Activated CD4-positive, CD25-positive, alpha-beta regulatory T cell treated with anti-CD3 and anti-CD28 coated beads, Interleukin-2, amount 50 U/mL, for 72 hours (primary cell): ENCODE results near the gene DAB2.

ENCODE experiments used
- DNase-seq: peaks from one replicate; pipeline ENCODE4 v3.0.0; 2021

The DAB2 gene

GRCh38 chr5:39447059-39447458, 22.3 kb upstream of the DAB2 start:
- no peak for DNase-seq

GRCh38 chr5:39446231-39446630, 21.5 kb upstream of the DAB2 start:
- no peak for DNase-seq

GRCh38 chr5:39443911-39444310, 19.1 kb upstream of the DAB2 start:
- DNase-seq = no peak

GRCh38 chr5:39442991-39443390, 18.2 kb upstream of the DAB2 start:
- DNase-seq = no peak

- DNase-seq = no peak
Observed at GRCh38 chr5:39441838-39442237, 17.1 kb upstream of the DAB2 start.

GRCh38 chr5:39440958-39441624, 16.3 kb upstream of the DAB2 start:
- DNase-seq = no peak

GRCh38 chr5:39440192-39440957, 15.6 kb upstream of the DAB2 start:
- DNase-seq = no peak

- DNase-seq = no peak
Observed at GRCh38 chr5:39439582-39440162, 14.9 kb upstream of the DAB2 start.

- DNase-seq = no peak
Observed at GRCh38 chr5:39437467-39437866, 12.7 kb upstream of the DAB2 start.

GRCh38 chr5:39433848-39434247, 9.1 kb upstream of the DAB2 start:
- no peak for DNase-seq

- DNase-seq = no peak
Observed at GRCh38 chr5:39432696-39433530, 8.1 kb upstream of the DAB2 start.

GRCh38 chr5:39430461-39430860, 5.7 kb upstream of the DAB2 start:
- DNase-seq = no peak

- DNase-seq = no peak
Observed at GRCh38 chr5:39428640-39429039, 3.9 kb upstream of the DAB2 start.

GRCh38 chr5:39427633-39428032, 2.9 kb upstream of the DAB2 start:
- no peak for DNase-seq

- DNase-seq = no peak
Observed at GRCh38 chr5:39427229-39427628, 2.4 kb upstream of the DAB2 start.

- DNase-seq = no peak
Observed at GRCh38 chr5:39426746-39427105, 1.9 kb upstream of the DAB2 start.

- DNase-seq = no peak
Observed at GRCh38 chr5:39426051-39426745, 1.4 kb upstream of the DAB2 start.

- DNase-seq = no peak
Observed at GRCh38 chr5:39423331-39423751, 1.4 kb downstream of the DAB2 start.

- no peak for DNase-seq
Observed at GRCh38 chr5:39422728-39423285, 2.0 kb downstream of the DAB2 start.

- DNase-seq = no peak
Observed at GRCh38 chr5:39422036-39422606, 2.7 kb downstream of the DAB2 start.

GRCh38 chr5:39420482-39421145, 4.2 kb downstream of the DAB2 start:
- DNase-seq = no peak

GRCh38 chr5:39419796-39420195, 5.0 kb downstream of the DAB2 start:
- no peak for DNase-seq
